Keratinocyte (primary cell): ENCODE results near the gene GOLGA6L10. TPM values are rescaled to one million over a fixed set of nuclear protein-coding genes. Genes with fewer than 3 reads are reported as not detected.
A peak's percentile ranks its signal among the peaks of the same experiment; 100 is the strongest.
"Not testable (repeated sequence)": the region's sequence is repeated elsewhere in the genome, so short reads cannot be mapped to it uniquely, and the experiment has no call there.

ENCODE experiments used
- DNase-seq: peaks from one replicate; pipeline ENCODE4 v3.0.0-alpha.2; 2011; ENCODE audit warnings: low read depth, missing footprints, low spot score
- FAIRE-seq: peaks from 2 replicates; lab custom pipeline; 2011; peaks lifted over from hg19 to GRCh38; lab: Jason Lieb, UNC
- H2AFZ ChIP-seq: 2 replicates; pipeline ENCODE4 v1.6.0; 2012; ENCODE audit warnings: low read length, control low read depth, inconsistent platforms; ENCODE audit not compliant: control insufficient read depth
- H3K27ac ChIP-seq: 2 replicates; pipeline ENCODE4 v1.5.1; 2011; ENCODE audit warnings: low read length; ENCODE audit not compliant: control insufficient read depth, insufficient read depth
- H3K27me3 ChIP-seq: 3 replicates; pipeline ENCODE4 v1.6.0; 2011; ENCODE audit warnings: low read length; ENCODE audit not compliant: control insufficient read depth, insufficient read depth; ENCODE audit errors: extremely low read depth
- H3K36me3 ChIP-seq, 2 experiments: 2 replicates in 1 of 2; 3 replicates in 1 of 2; pipeline ENCODE4 v1.5.1; 2011; ENCODE audit warnings: low read length in 2 of 2, mild to moderate bottlenecking in 1 of 2; ENCODE audit not compliant: control insufficient read depth in 2 of 2, insufficient read depth in 2 of 2; ENCODE audit errors: extremely low read depth in 1 of 2
- H3K4me1 ChIP-seq: 3 replicates; pipeline ENCODE4 v1.5.1; 2011; ENCODE audit warnings: low read length; ENCODE audit not compliant: control insufficient read depth, insufficient read depth; ENCODE audit errors: extremely low read depth
- H3K4me2 ChIP-seq: 3 replicates; pipeline ENCODE4 v1.6.0; 2011; ENCODE audit warnings: low read depth, low read length; ENCODE audit not compliant: control insufficient read depth, insufficient read depth; ENCODE audit errors: extremely low read depth
- H3K4me3 ChIP-seq, 3 experiments: fragments of 200-600 bp in 1 of 3; sonication (generic) in 1 of 3; 2 replicates in 2 of 3; 3 replicates in 1 of 3; pipeline ENCODE4 v1.5.1; 2011 to 2016; ENCODE audit warnings: low read length in 3 of 3, mild to moderate bottlenecking in 3 of 3, control low read depth in 2 of 3, inconsistent platforms in 1 of 3, low read depth in 1 of 3, mixed read lengths in 1 of 3, mixed run types in 1 of 3, moderate library complexity in 1 of 3; ENCODE audit not compliant: control insufficient read depth in 2 of 3, insufficient read depth in 2 of 3; ENCODE audit errors: extremely low read depth in 1 of 3
- H3K79me2 ChIP-seq: 2 replicates; pipeline ENCODE4 v1.6.0; 2012; ENCODE audit warnings: low read length; ENCODE audit not compliant: control insufficient read depth, insufficient read depth
- H3K9ac ChIP-seq: 3 replicates; pipeline ENCODE4 v1.6.0; 2011; ENCODE audit warnings: low read length; ENCODE audit not compliant: control insufficient read depth, insufficient read depth; ENCODE audit errors: extremely low read depth
- H3K9me1 ChIP-seq: 3 replicates; pipeline ENCODE4 v1.6.0; 2011; ENCODE audit warnings: low read length; ENCODE audit not compliant: control insufficient read depth, insufficient read depth; ENCODE audit errors: extremely low read depth
- H3K9me3 ChIP-seq: 2 replicates; pipeline ENCODE4 v1.5.1; 2012; ENCODE audit warnings: low read depth, low read length; ENCODE audit not compliant: control insufficient read depth
- H4K20me1 ChIP-seq: 3 replicates; pipeline ENCODE4 v1.6.0; 2011; ENCODE audit warnings: low read length; ENCODE audit not compliant: control insufficient read depth, insufficient read depth; ENCODE audit errors: extremely low read depth
- EZH2 ChIP-seq: IDR thresholded peaks from one replicate; pipeline ENCODE4 v1.6.1; 2012; ENCODE audit warnings: inconsistent platforms, mild to moderate bottlenecking, low read length, moderate library complexity
- dilution Hi-C: fragments of 300-500 bp; cut with MboI; formaldehyde crosslinking; loops from one replicate; pipeline ENCODE4 v1.7.0; 2020; ENCODE audit warnings: low sequenced_read_pairs; ENCODE audit not compliant: extremely low pct_ligation_motif_present
- polyA plus RNA-seq, 5 experiments: library from polyadenylated mRNA; depleted of rRNA in 3 of 5; stranded (reverse) in 3 of 5; stranded (forward) in 1 of 5; unstranded in 1 of 5; fragments of >200 nt; gene quantifications; 1 replicate in 1 of 5; 2 replicates in 3 of 5; 3 replicates in 1 of 5; pipeline versions ENCODE4 v1.2.1 to v1.2.3, GENCODE V29; 2011 to 2012; ENCODE audit warnings: missing spikeins in 2 of 5, low read depth in 1 of 5, low replicate concordance in 1 of 5
- TF ChIP-seq, protein P1 (sequence below), 3 experiments: IDR thresholded peaks in 1 of 3; conservative IDR thresholded peaks in 1 of 3; optimal IDR thresholded peaks in 1 of 3; 2 replicates in 2 of 3; 3 replicates in 1 of 3; pipeline versions ENCODE3 to v1.5.1; 2011; ENCODE audit warnings: low read length in 3 of 3, mild to moderate bottlenecking in 3 of 3, moderate library complexity in 2 of 3, control low read depth in 1 of 3, inconsistent platforms in 1 of 3; ENCODE audit not compliant: insufficient read depth in 2 of 3; ENCODE audit errors: extremely low read depth in 1 of 3

GOLGA6L10 gene
- polyA plus RNA-seq, 1 donor (not counting 4 experiments of a cell fraction or from before 2014, with no cell fraction given) = 1.6 TPM

GRCh38 chr15:82371656-82372055 is 22.4 kb upstream of the GOLGA6L10 start:
- dilution Hi-C loops = no loop called here
- H3K9me1 ChIP-seq = no peaks in the 10 kb centered on the region
- no peak overlapping the region for H3K4me2 ChIP-seq
- H3K27ac ChIP-seq = no peak overlapping the region
- H3K4me1 ChIP-seq = peaks cover 14% of the 10 kb centered on the region
- no peak overlapping the region for H3K4me3 ChIP-seq
- DNase-seq (no peak), FAIRE-seq (no peak)
- no peak overlapping the region for H2AFZ ChIP-seq
- no peak overlapping the region for H3K9ac ChIP-seq
- no peaks in the 10 kb centered on the region for H4K20me1 ChIP-seq
- H3K27me3 ChIP-seq = no peaks in the 10 kb centered on the region
- peaks cover 3% of the 10 kb centered on the region for H3K9me3 ChIP-seq
- no peaks in the 10 kb centered on the region for H3K36me3 ChIP-seq
- peaks cover 16% of the 10 kb centered on the region for H3K79me2 ChIP-seq
- TF ChIP-seq, protein P1, sequence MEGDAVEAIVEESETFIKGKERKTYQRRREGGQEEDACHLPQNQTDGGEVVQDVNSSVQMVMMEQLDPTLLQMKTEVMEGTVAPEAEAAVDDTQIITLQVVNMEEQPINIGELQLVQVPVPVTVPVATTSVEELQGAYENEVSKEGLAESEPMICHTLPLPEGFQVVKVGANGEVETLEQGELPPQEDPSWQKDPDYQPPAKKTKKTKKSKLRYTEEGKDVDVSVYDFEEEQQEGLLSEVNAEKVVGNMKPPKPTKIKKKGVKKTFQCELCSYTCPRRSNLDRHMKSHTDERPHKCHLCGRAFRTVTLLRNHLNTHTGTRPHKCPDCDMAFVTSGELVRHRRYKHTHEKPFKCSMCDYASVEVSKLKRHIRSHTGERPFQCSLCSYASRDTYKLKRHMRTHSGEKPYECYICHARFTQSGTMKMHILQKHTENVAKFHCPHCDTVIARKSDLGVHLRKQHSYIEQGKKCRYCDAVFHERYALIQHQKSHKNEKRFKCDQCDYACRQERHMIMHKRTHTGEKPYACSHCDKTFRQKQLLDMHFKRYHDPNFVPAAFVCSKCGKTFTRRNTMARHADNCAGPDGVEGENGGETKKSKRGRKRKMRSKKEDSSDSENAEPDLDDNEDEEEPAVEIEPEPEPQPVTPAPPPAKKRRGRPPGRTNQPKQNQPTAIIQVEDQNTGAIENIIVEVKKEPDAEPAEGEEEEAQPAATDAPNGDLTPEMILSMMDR (optimal IDR thresholded peaks at IDR 0.05 in 1 of 3, IDR thresholded peaks at IDR 0.05 in 1 of 3, conservative IDR thresholded peaks at IDR 0.05 in 1 of 3; ENCODE audit: extremely low read depth in 1 of 3, insufficient read depth in 2 of 3, low read length in 3 of 3) = no peak
- TF ChIP-seq EZH2 = no peak

- H3K27ac ChIP-seq, FAIRE-seq, H3K4me1 ChIP-seq, H3K9me1 ChIP-seq, dilution Hi-C loops, H2AFZ ChIP-seq, H3K4me2 ChIP-seq, H3K9me3 ChIP-seq, H4K20me1 ChIP-seq, H3K36me3 ChIP-seq, H3K79me2 ChIP-seq, H3K27me3 ChIP-seq, H3K9ac ChIP-seq, H3K4me3 ChIP-seq: not testable (repeated sequence)
- DNase-seq = peak; percentile 13
- TF ChIP-seq, protein P1 (optimal IDR thresholded peaks at IDR 0.05 in 1 of 3, IDR thresholded peaks at IDR 0.05 in 1 of 3, conservative IDR thresholded peaks at IDR 0.05 in 1 of 3; ENCODE audit: extremely low read depth in 1 of 3, insufficient read depth in 2 of 3, low read length in 3 of 3) = peak in 1 of 3 experiments; percentile 27
These were observed 18.5 kb upstream of the GOLGA6L10 start for GRCh38 chr15:82367790-82368189.

GRCh38 chr15:82365692-82366323 is 16.5 kb upstream of the GOLGA6L10 start:
- DNase-seq, H3K36me3 ChIP-seq, H3K4me3 ChIP-seq, H3K9me3 ChIP-seq, H3K4me1 ChIP-seq, FAIRE-seq, H3K79me2 ChIP-seq, dilution Hi-C loops, H4K20me1 ChIP-seq, H2AFZ ChIP-seq, H3K9ac ChIP-seq, H3K4me2 ChIP-seq, H3K27me3 ChIP-seq, H3K27ac ChIP-seq, H3K9me1 ChIP-seq: not testable (repeated sequence)

GRCh38 chr15:82364548-82364947 is 15.3 kb upstream of the GOLGA6L10 start:
- H2AFZ ChIP-seq, dilution Hi-C loops, H3K9me1 ChIP-seq: not testable (repeated sequence)

More at GRCh38 chr15:82364548-82364947, 15.3 kb upstream of the GOLGA6L10 start:
- H3K27me3 ChIP-seq, H3K9me3 ChIP-seq, H3K79me2 ChIP-seq, DNase-seq, H3K4me2 ChIP-seq, H3K4me1 ChIP-seq, H4K20me1 ChIP-seq, H3K9ac ChIP-seq, FAIRE-seq, H3K36me3 ChIP-seq, H3K4me3 ChIP-seq, H3K27ac ChIP-seq: not testable (repeated sequence)
